HepG2 (cell line): ENCODE results near the gene ANAPC16. TPM values are rescaled to one million over a fixed set of nuclear protein-coding genes. Genes with fewer than 3 reads are reported as not detected.

Experiments
- ARHGAP35 ChIP-seq: sonication (generic); formaldehyde crosslinking; IDR thresholded peaks from 2 replicates; pipeline ENCODE4 v1.9.0; 2022; ENCODE audit warnings: mild to moderate bottlenecking, inconsistent platforms, moderate library complexity, missing genetic modification reagents, borderline replicate concordance
- EP300 ChIP-seq, 3 experiments: sonication (generic) in 1 of 3; formaldehyde crosslinking in 1 of 3; IDR thresholded peaks; 2 replicates each; pipeline versions ENCODE4 v1.5.1 to v1.6.1; 2011 to 2020; ENCODE audit warnings: low read depth in 2 of 3, low read length in 2 of 3, borderline replicate concordance in 1 of 3, improper control_type of control experiment in 1 of 3, mild to moderate bottlenecking in 1 of 3, missing genetic modification reagents in 1 of 3, moderate library complexity in 1 of 3
- FOXA3 ChIP-seq: IDR thresholded peaks from 2 replicates; pipeline ENCODE4 v1.6.1; 2016; ENCODE audit warnings: missing genetic modification reagents, missing compliant biosample characterization
- HNRNPH1 ChIP-seq: fragments of 200-400 bp; formaldehyde crosslinking; optimal IDR thresholded peaks from 2 replicates; pipeline ENCODE3; 2017; ENCODE audit warnings: mild to moderate bottlenecking, low read depth, low read length
- KLF6 ChIP-seq: IDR thresholded peaks from 2 replicates; pipeline ENCODE4 v1.8.0; 2016; ENCODE audit warnings: missing biosample characterization, missing genetic modification reagents
- NCOA5 ChIP-seq: sonication (generic); formaldehyde crosslinking; IDR thresholded peaks from 2 replicates; pipeline ENCODE4 v1.4.0; 2020; ENCODE audit warnings: missing genetic modification reagents
- POLR2AphosphoS5 ChIP-seq: IDR thresholded peaks from 2 replicates; pipeline ENCODE4 v1.6.1; 2012; ENCODE audit warnings: low read depth, low read length
- RBFOX2 ChIP-seq: fragments of 200-400 bp; formaldehyde crosslinking; IDR thresholded peaks from 2 replicates; pipeline ENCODE4 v1.6.1; 2017; ENCODE audit warnings: low read depth, mild to moderate bottlenecking, low read length
- SOX6 ChIP-seq, 2 experiments: fragments of 450-650 bp in 1 of 2; sonication (generic) in 1 of 2; formaldehyde crosslinking in 1 of 2; IDR thresholded peaks; 2 replicates each; pipeline versions ENCODE4 v1.4.0 to v1.6.1; 2017 to 2020; ENCODE audit warnings: antibody characterized with exemption in 1 of 2, mild to moderate bottlenecking in 1 of 2, missing genetic modification reagents in 1 of 2
- ZKSCAN1 ChIP-seq: fragments of 150-350 bp; IDR thresholded peaks from 2 replicates; pipeline ENCODE4 v1.6.1; 2014; ENCODE audit warnings: low read length
- ZNF3 ChIP-seq: IDR thresholded peaks from 2 replicates; pipeline ENCODE4 v1.7.0; 2017; ENCODE audit warnings: inconsistent platforms
- ZNF383 ChIP-seq: sonication (generic); formaldehyde crosslinking; IDR thresholded peaks from 2 replicates; pipeline ENCODE4 v1.4.0; 2020; ENCODE audit warnings: missing genetic modification reagents, mild to moderate bottlenecking, borderline replicate concordance
- ZNF430 ChIP-seq: sonication (generic); formaldehyde crosslinking; IDR thresholded peaks from 2 replicates; pipeline ENCODE4 v1.9.0; 2021; ENCODE audit warnings: mild to moderate bottlenecking, missing genetic modification reagents
- ZNF550 ChIP-seq: sonication (generic); formaldehyde crosslinking; IDR thresholded peaks from 2 replicates; pipeline ENCODE4 v1.4.0; 2020; ENCODE audit warnings: mild to moderate bottlenecking, missing genetic modification reagents, borderline replicate concordance
- ZNF556 ChIP-seq: sonication (generic); formaldehyde crosslinking; IDR thresholded peaks from 2 replicates; pipeline ENCODE4 v1.4.0; 2020; ENCODE audit warnings: mild to moderate bottlenecking, missing genetic modification reagents, borderline replicate concordance
- ZNF781 ChIP-seq: sonication (generic); formaldehyde crosslinking; IDR thresholded peaks from 2 replicates; pipeline ENCODE4 v1.5.1; 2020; ENCODE audit warnings: borderline replicate concordance, mild to moderate bottlenecking, missing genetic modification reagents; ENCODE audit errors: not compliant biosample characterization
- ZNF891 ChIP-seq: sonication (generic); formaldehyde crosslinking; IDR thresholded peaks from 2 replicates; pipeline ENCODE4 v1.5.0; 2020; ENCODE audit warnings: mild to moderate bottlenecking, missing genetic modification reagents
- polyA plus RNA-seq, 8 experiments: library from polyadenylated mRNA; depleted of rRNA in 3 of 8; stranded (reverse) in 7 of 8; unstranded in 1 of 8; fragments of >200 nt; fragmentation: Illumina TruSeq in 4 of 8; extraction: Trizol in 4 of 8; gene quantifications; 2 replicates each; pipeline versions ENCODE4 v1.2.1 to v1.2.3, GENCODE V29; 2011 to 2016; ENCODE audit warnings: low read depth in 4 of 8, missing spikeins in 1 of 8, mixed read lengths in 1 of 8; ENCODE audit not compliant: insufficient read depth in 1 of 8
- total RNA-seq, 5 experiments: library from RNA; depleted of rRNA; stranded (reverse); fragments of >200 nt; fragmentation: Illumina TruSeq; extraction: Trizol; gene quantifications; 2 replicates each; pipeline ENCODE4 v1.2.3, GENCODE V29; 2016; ENCODE audit warnings: low read depth in 1 of 5
- TF ChIP-seq, protein P1 (sequence below): sonication (generic); formaldehyde crosslinking; IDR thresholded peaks from 2 replicates; pipeline ENCODE4 v1.9.0; 2022; ENCODE audit warnings: missing genetic modification reagents, mild to moderate bottlenecking, borderline replicate concordance
- TF ChIP-seq, protein P2 (sequence below): fragments of 450-650 bp; IDR thresholded peaks from 2 replicates; pipeline ENCODE4 v1.6.1; 2017
- TF ChIP-seq, protein P3 (sequence below): sonication (generic); formaldehyde crosslinking; IDR thresholded peaks from 2 replicates; pipeline ENCODE4 v1.8.1; 2023; ENCODE audit warnings: mild to moderate bottlenecking, missing genetic modification reagents
- TF ChIP-seq, protein P4 (sequence below): sonication (generic); formaldehyde crosslinking; IDR thresholded peaks from 2 replicates; pipeline ENCODE4 v1.5.1; 2020; ENCODE audit warnings: missing genetic modification reagents, mild to moderate bottlenecking, borderline replicate concordance

Gene ANAPC16
- total and polyA plus RNA-seq, 2 of the 13 experiments (the other 11 are each of a cell fraction or from before 2014, with no cell fraction given): 74.8 to 89.4 TPM

DNA sequence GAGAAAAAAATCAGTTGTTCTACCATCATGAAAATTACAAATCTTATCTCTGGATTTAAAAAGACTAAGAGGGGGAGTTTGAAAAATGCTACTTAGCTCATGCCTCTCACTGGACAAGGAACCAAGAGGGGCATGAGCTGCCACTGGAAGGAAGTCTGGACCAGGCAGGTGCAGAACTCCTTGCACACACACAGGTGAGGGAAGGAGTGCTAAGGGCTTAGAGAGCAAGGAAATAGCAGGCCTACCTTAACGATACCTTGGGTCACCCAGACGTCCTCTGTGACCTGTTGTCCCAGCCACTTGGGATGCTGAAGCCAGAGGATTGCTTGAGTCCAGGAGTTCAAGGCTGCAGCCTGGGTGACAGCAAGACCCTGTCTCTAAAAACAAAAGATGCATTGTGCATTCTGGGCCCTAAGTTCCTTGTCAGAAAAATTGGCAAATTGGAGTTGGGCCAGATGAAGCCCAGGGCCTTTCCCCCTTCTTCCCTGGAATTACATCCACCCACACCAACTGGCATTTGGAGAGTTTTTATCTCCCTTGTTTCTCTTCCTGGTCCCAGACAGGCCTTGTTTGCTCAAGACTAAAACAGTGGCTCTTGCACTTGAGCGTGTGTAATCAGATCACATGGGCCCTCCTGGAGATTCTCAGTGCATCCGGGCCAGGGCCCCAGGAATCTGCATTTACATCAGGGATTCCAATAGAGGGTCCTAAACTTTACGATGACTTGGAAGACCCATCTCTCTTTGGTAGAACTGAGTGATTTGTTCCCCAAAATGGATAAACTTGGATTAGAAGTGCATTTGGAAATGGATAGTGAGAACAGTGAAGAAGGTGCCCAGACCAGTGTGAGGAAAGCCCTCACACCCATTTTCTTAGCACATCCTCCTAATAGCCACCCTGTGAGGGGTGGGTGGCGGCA is 60.9 kb downstream of the ANAPC16 start (continued):
- TF ChIP-seq, protein P1, sequence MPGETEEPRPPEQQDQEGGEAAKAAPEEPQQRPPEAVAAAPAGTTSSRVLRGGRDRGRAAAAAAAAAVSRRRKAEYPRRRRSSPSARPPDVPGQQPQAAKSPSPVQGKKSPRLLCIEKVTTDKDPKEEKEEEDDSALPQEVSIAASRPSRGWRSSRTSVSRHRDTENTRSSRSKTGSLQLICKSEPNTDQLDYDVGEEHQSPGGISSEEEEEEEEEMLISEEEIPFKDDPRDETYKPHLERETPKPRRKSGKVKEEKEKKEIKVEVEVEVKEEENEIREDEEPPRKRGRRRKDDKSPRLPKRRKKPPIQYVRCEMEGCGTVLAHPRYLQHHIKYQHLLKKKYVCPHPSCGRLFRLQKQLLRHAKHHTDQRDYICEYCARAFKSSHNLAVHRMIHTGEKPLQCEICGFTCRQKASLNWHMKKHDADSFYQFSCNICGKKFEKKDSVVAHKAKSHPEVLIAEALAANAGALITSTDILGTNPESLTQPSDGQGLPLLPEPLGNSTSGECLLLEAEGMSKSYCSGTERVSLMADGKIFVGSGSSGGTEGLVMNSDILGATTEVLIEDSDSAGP (CRISPR knock-in tag): no peak
- TF ChIP-seq SOX6 (IDR thresholded peaks at IDR 0.05) (no peak), SOX6 (CRISPR knock-in tag; IDR thresholded peaks at IDR 0.05) (peak; percentile 85), RBFOX2 (peak; percentile 86), HNRNPH1 (peak; percentile 89), EP300 (IDR thresholded peaks at IDR 0.05; ENCODE audit: low read depth in 2 of 2, low read length in 2 of 2) (peak in 1 of 2 experiments; percentile 67; a peak in 2 of 4 replicates), EP300 (CRISPR knock-in tag; IDR thresholded peaks at IDR 0.05; ENCODE audit: borderline replicate concordance) (peak; percentile 52; the same call in 1 of the 2 replicates), ZNF3 (0 out of 2 replicates have a peak, but pooled peaks have one; percentile 34), KLF6 (peak; percentile 31; the same call in 1 of the 2 replicates), ZNF781 (peak; percentile 20), ARHGAP35 (CRISPR knock-in tag) (no peak), ZNF383 (no peak), ZNF556 (no peak), ZNF550 (CRISPR knock-in tag) (no peak), NCOA5 (CRISPR knock-in tag) (0 out of 2 replicates have a peak, but pooled peaks have one; percentile 60), ZNF430 (CRISPR knock-in tag) (no peak), POLR2AphosphoS5 (peak; percentile 84; the same call in 1 of the 2 replicates), ZKSCAN1 (no peak), ZNF891 (CRISPR knock-in tag) (0 out of 2 replicates have a peak, but pooled peaks have one; percentile 13), FOXA3 (CRISPR knock-in tag) (peak; percentile 86)
- TF ChIP-seq, protein P2, sequence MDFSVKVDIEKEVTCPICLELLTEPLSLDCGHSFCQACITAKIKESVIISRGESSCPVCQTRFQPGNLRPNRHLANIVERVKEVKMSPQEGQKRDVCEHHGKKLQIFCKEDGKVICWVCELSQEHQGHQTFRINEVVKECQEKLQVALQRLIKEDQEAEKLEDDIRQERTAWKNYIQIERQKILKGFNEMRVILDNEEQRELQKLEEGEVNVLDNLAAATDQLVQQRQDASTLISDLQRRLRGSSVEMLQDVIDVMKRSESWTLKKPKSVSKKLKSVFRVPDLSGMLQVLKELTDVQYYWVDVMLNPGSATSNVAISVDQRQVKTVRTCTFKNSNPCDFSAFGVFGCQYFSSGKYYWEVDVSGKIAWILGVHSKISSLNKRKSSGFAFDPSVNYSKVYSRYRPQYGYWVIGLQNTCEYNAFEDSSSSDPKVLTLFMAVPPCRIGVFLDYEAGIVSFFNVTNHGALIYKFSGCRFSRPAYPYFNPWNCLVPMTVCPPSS: no peak
- TF ChIP-seq, protein P3, sequence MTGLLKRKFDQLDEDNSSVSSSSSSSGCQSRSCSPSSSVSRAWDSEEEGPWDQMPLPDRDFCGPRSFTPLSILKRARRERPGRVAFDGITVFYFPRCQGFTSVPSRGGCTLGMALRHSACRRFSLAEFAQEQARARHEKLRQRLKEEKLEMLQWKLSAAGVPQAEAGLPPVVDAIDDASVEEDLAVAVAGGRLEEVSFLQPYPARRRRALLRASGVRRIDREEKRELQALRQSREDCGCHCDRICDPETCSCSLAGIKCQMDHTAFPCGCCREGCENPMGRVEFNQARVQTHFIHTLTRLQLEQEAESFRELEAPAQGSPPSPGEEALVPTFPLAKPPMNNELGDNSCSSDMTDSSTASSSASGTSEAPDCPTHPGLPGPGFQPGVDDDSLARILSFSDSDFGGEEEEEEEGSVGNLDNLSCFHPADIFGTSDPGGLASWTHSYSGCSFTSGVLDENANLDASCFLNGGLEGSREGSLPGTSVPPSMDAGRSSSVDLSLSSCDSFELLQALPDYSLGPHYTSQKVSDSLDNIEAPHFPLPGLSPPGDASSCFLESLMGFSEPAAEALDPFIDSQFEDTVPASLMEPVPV (CRISPR knock-in tag): peak; percentile 54; the same call in 1 of the 2 replicates
- TF ChIP-seq, protein P4, sequence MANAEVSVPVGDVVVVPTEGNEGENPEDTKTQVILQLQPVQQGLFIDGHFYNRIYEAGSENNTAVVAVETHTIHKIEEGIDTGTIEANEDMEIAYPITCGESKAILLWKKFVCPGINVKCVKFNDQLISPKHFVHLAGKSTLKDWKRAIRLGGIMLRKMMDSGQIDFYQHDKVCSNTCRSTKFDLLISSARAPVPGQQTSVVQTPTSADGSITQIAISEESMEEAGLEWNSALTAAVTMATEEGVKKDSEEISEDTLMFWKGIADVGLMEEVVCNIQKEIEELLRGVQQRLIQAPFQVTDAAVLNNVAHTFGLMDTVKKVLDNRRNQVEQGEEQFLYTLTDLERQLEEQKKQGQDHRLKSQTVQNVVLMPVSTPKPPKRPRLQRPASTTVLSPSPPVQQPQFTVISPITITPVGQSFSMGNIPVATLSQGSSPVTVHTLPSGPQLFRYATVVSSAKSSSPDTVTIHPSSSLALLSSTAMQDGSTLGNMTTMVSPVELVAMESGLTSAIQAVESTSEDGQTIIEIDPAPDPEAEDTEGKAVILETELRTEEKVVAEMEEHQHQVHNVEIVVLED: 0 out of 2 replicates have a peak, but pooled peaks have one; percentile 35
